ENCODE results near the gene MYLIP. TPM values are rescaled to one million over a fixed set of nuclear protein-coding genes. Genes with fewer than 3 reads are reported as not detected.

Gene MYLIP
- total and polyA plus RNA-seq, 2 experiments from 2014 or later = 26.7 to 33.8 TPM

- TF ChIP-seq REST (IDR thresholded peaks at IDR 0.05; ENCODE audit: unreplicated experiment) (no peak), STAT1 (IDR thresholded peaks at IDR 0.05; ENCODE audit: unreplicated experiment) (no peak), ETS1 (IDR thresholded peaks at IDR 0.05) (no peak)
Observed at GRCh38 chr6:16098211-16098610, 30.7 kb upstream of the MYLIP start (continued).

- no peaks in the 10 kb centered on the region for H3F3A ChIP-seq (replicated peaks; ENCODE audit: low read depth)
- H4K20me1 ChIP-seq (replicated peaks; ENCODE audit: insufficient read depth) = no peaks in the 10 kb centered on the region
- H3K4me3 ChIP-seq = no peak overlapping the region
- no peak for ATAC-seq
- H3K9me3 Mint-ChIP-seq = peaks cover 9% of the 10 kb centered on the region; the same call in 2 of the 3 replicates
- H3K36me3 Mint-ChIP-seq (ENCODE audit: low read depth) = no peaks in the 10 kb centered on the region; the same call in 2 of the 3 replicates
- H3K4me3 Mint-ChIP-seq = no peak overlapping the region
- no peak for TF ChIP-seq NANOG (IDR thresholded peaks at IDR 0.05; ENCODE audit: borderline replicate concordance)
- no peak for TF ChIP-seq EZH2phosphoT487 (IDR thresholded peaks at IDR 0.05; ENCODE audit: unreplicated experiment)
- no peak for TF ChIP-seq ZNF114 (CRISPR knock-in tag; IDR thresholded peaks at IDR 0.05)
- no peak for TF ChIP-seq ETS1 (IDR thresholded peaks at IDR 0.05)
- no peak for TF ChIP-seq STAT1 (IDR thresholded peaks at IDR 0.05; ENCODE audit: unreplicated experiment)
- TF ChIP-seq REST (IDR thresholded peaks at IDR 0.05; ENCODE audit: unreplicated experiment) = no peak
- TF ChIP-seq ZNF462 (CRISPR knock-in tag; IDR thresholded peaks at IDR 0.05) = no peak
- no peaks in the 10 kb centered on the region for H3K4me1 Mint-ChIP-seq
- no peak for DNase-seq (ENCODE audit: low spot score)
- H3K27me3 Mint-ChIP-seq (ENCODE audit: insufficient read depth, low read depth, poor library complexity) = peaks cover 2% of the 10 kb centered on the region
- H2AFZ ChIP-seq = no peak overlapping the region
- no peaks in the 10 kb centered on the region for H3K4me1 ChIP-seq (ENCODE audit: insufficient read depth)
- no peak overlapping the region for H3K4me2 ChIP-seq
- no peaks in the 10 kb centered on the region; the same call in 1 of the 2 replicates for H3K36me3 ChIP-seq (ENCODE audit: insufficient read depth)
- peaks cover 7% of the 10 kb centered on the region for H3K9me2 ChIP-seq (ENCODE audit: insufficient read depth)
- H3K27ac Mint-ChIP-seq = no peak overlapping the region
- no peak overlapping the region for H3K27ac ChIP-seq (ENCODE audit: low read depth)
- no peaks in the 10 kb centered on the region for H3K27me3 ChIP-seq (ENCODE audit: insufficient read depth)
- no peaks in the 10 kb centered on the region for H3K79me2 ChIP-seq (replicated peaks; ENCODE audit: insufficient read depth)
Observed at GRCh38 chr6:16102208-16102607, 26.7 kb upstream of the MYLIP start.
